Measurements from ENCODE around the gene MKRN2. TPM values are rescaled to one million over a fixed set of nuclear protein-coding genes. Genes with fewer than 3 reads are reported as not detected.

MKRN2 gene
- total RNA-seq, 1 donor from 2014 or later = 23.0 TPM

GRCh38 chr3:12549971-12550760, 6.7 kb upstream of the MKRN2 start:
- intact Hi-C loops (cut with micrococcal nuclease) = loop anchor here (10.0 kb wide), 2 partner anchors 1275 to 1575 kb away; partner anchors contain the start of genes ATG7, CHCHD4 and TMEM43

- intact Hi-C loops (cut with micrococcal nuclease) = loop anchor here (10.0 kb wide), 2 partner anchors 1279 to 1571 kb away; partner anchors contain the start of genes ATG7, CHCHD4 and TMEM43
These were observed 2.9 kb upstream of the MKRN2 start for GRCh38 chr3:12553921-12554391.

- intact Hi-C loops (cut with micrococcal nuclease) = loop anchor here (2.0 to 10.0 kb wide), 5 partner anchors 422 to 1568 kb away; partner anchors contain the start of genes ATG7, CHCHD4, TAMM41 and TMEM43
These were observed 585 bp upstream of the MKRN2 start for GRCh38 chr3:12556314-12556689.

- intact Hi-C loops (cut with micrococcal nuclease) = loop anchor here (1.0 to 10.0 kb wide), 9 partner anchors 73 to 1567 kb away; partner anchors contain the start of genes ATG7, CHCHD4, RAF1 and RPL32
These were observed 700 bp downstream of the MKRN2 start for GRCh38 chr3:12557473-12558100.

GRCh38 chr3:12558706-12559105, 1.8 kb downstream of the MKRN2 start:
- intact Hi-C loops (cut with micrococcal nuclease) = loop anchor here (5.0 to 10.0 kb wide), 3 partner anchors 454 to 1566 kb away; partner anchors contain the start of genes ATG7, CHCHD4 and TMEM43

GRCh38 chr3:12559520-12559919, 2.6 kb downstream of the MKRN2 start:
- intact Hi-C loops (cut with micrococcal nuclease) = loop anchor here (5.0 to 10.0 kb wide), 3 partner anchors 453 to 1565 kb away; partner anchors contain the start of genes ATG7, CHCHD4 and TMEM43

GRCh38 chr3:12560505-12561190, 3.8 kb downstream of the MKRN2 start:
- intact Hi-C loops (cut with micrococcal nuclease) = no loop called here

- intact Hi-C loops (cut with micrococcal nuclease) = no loop called here
These were observed 4.5 kb downstream of the MKRN2 start for GRCh38 chr3:12561397-12561796.

- intact Hi-C loops (cut with micrococcal nuclease) = no loop called here
These were observed 5.6 kb downstream of the MKRN2 start for GRCh38 chr3:12562451-12562850.

GRCh38 chr3:12566976-12567375, 10.1 kb downstream of the MKRN2 start:
- intact Hi-C loops (cut with micrococcal nuclease) = no loop called here

- intact Hi-C loops (cut with micrococcal nuclease) = no loop called here
These were observed 11.9 kb downstream of the MKRN2 start for GRCh38 chr3:12568747-12569146.

- intact Hi-C loops (cut with micrococcal nuclease) = no loop called here
These were observed 12.9 kb downstream of the MKRN2 start for GRCh38 chr3:12569836-12570235.

GRCh38 chr3:12571986-12572385, 15.1 kb downstream of the MKRN2 start:
- intact Hi-C loops (cut with micrococcal nuclease) = no loop called here

- intact Hi-C loops (cut with micrococcal nuclease) = no loop called here
These were observed 17.2 kb downstream of the MKRN2 start for GRCh38 chr3:12574131-12574530.

GRCh38 chr3:12574661-12575060, 17.8 kb downstream of the MKRN2 start:
- intact Hi-C loops (cut with micrococcal nuclease) = no loop called here

- intact Hi-C loops (cut with micrococcal nuclease) = no loop called here
These were observed 20.5 kb downstream of the MKRN2 start for GRCh38 chr3:12577379-12577778.

GRCh38 chr3:12578742-12579141, 21.9 kb downstream of the MKRN2 start:
- intact Hi-C loops (cut with micrococcal nuclease) = no loop called here

GRCh38 chr3:12579456-12579855, 22.6 kb downstream of the MKRN2 start:
- intact Hi-C loops (cut with micrococcal nuclease) = no loop called here

- intact Hi-C loops (cut with micrococcal nuclease) = no loop called here
These were observed 23.0 kb downstream of the MKRN2 start for GRCh38 chr3:12579905-12580304.

GRCh38 chr3:12582730-12583129, 25.8 kb downstream of the MKRN2 start:
- intact Hi-C loops (cut with micrococcal nuclease) = no loop called here

GRCh38 chr3:12583280-12583679, 26.4 kb downstream of the MKRN2 start:
- intact Hi-C loops (cut with micrococcal nuclease) = no loop called here
